A673 (cell line): Measurements from ENCODE around the gene VPS13C. TPM values are rescaled to one million over a fixed set of nuclear protein-coding genes. Genes with fewer than 3 reads are reported as not detected.

Experiments used
- BruUV-seq: library from RNA; stranded (reverse); fragments of 400-500 nt; replicated peaks from 2 replicates; lab custom pipeline; 2021; lab: Mats Ljungman, UMichigan
- CTCF ChIA-PET: fragments of 300-600 bp; sonication (Branson Sonifier 250); formaldehyde crosslinking; loops from one replicate; lab custom pipeline; 2022; ENCODE audit warnings: antibody characterized with exemption; lab: Charles Lee
- POLR2A ChIA-PET: fragments of 300-600 bp; sonication (Branson Sonifier 250); formaldehyde crosslinking; loops from one replicate; lab custom pipeline; 2022; ENCODE audit warnings: antibody characterized with exemption; ENCODE audit not compliant: low non-redundant PET; lab: Charles Lee
- DNase-seq: peaks from one replicate; pipeline ENCODE4 v3.0.0-alpha.2; 2015; ENCODE audit warnings: low spot score
- H3K27ac ChIP-seq: fragments of 200-600 bp; sonication (generic); 2 replicates; pipeline ENCODE4 v1.5.1; 2016; ENCODE audit warnings: mixed run types, low read depth, mild to moderate bottlenecking, mixed read lengths, antibody characterized with exemption, low read length; ENCODE audit not compliant: poor library complexity, severe bottlenecking
- H3K27me3 ChIP-seq: fragments of 200-600 bp; sonication (generic); replicated peaks from 2 replicates; pipeline ENCODE4 v1.6.1; 2017; ENCODE audit warnings: mixed run types, low read depth, mild to moderate bottlenecking, mixed read lengths, antibody characterized with exemption, low read length; ENCODE audit not compliant: insufficient read depth, poor library complexity
- H3K36me3 ChIP-seq: fragments of 200-600 bp; sonication (generic); 2 replicates; pipeline ENCODE4 v1.6.1; 2016; ENCODE audit warnings: mixed run types, mild to moderate bottlenecking, mixed read lengths, antibody characterized with exemption, low read length; ENCODE audit not compliant: insufficient read depth, poor library complexity, severe bottlenecking
- H3K4me1 ChIP-seq: fragments of 200-600 bp; sonication (generic); 2 replicates; pipeline ENCODE4 v1.6.1; 2017; ENCODE audit warnings: mixed run types, mild to moderate bottlenecking, mixed read lengths, antibody characterized with exemption, low read length; ENCODE audit not compliant: insufficient read depth, poor library complexity, severe bottlenecking
- H3K4me3 ChIP-seq: fragments of 200-600 bp; sonication (generic); 2 replicates; pipeline ENCODE4 v1.5.1; 2016; ENCODE audit warnings: low read depth, mixed run types, mild to moderate bottlenecking, mixed read lengths, low read length; ENCODE audit not compliant: poor library complexity, severe bottlenecking
- H3K9me3 ChIP-seq: fragments of 200-600 bp; sonication (generic); 2 replicates; pipeline ENCODE4 v1.6.1; 2016; ENCODE audit warnings: mixed run types, low read depth, mild to moderate bottlenecking, mixed read lengths, antibody characterized with exemption, low read length; ENCODE audit not compliant: poor library complexity, severe bottlenecking
- EZH2 ChIP-seq: fragments of 200-600 bp; sonication (generic); IDR thresholded peaks from 2 replicates; pipeline ENCODE4 v1.6.1; 2017; ENCODE audit warnings: borderline replicate concordance, low read depth, mild to moderate bottlenecking, mixed read lengths, antibody characterized with exemption, low read length; ENCODE audit not compliant: poor library complexity, severe bottlenecking
- intact Hi-C: fragments of 100-400 bp; cut with micrococcal nuclease; formaldehyde crosslinking; loops from one replicate; pipeline ENCODE4 v1.10.0; 2022; ENCODE audit not compliant: unreplicated experiment
- total RNA-seq: library from RNA; stranded (reverse); gene quantifications from 2 replicates; pipeline ENCODE4 v1.2.3, GENCODE V29; 2021
- TF ChIP-seq, protein P1 (sequence below): fragments of 300-800, 200-600 bp; sonication (generic); conservative IDR thresholded peaks from 2 replicates; pipeline ENCODE4 v1.5.1; 2017; ENCODE audit warnings: low read depth, mild to moderate bottlenecking, antibody characterized with exemption, low read length, moderate library complexity, mixed read lengths

The VPS13C gene
- total RNA-seq, 1 experiment from 2014 or later: 31.0 TPM

DNA sequence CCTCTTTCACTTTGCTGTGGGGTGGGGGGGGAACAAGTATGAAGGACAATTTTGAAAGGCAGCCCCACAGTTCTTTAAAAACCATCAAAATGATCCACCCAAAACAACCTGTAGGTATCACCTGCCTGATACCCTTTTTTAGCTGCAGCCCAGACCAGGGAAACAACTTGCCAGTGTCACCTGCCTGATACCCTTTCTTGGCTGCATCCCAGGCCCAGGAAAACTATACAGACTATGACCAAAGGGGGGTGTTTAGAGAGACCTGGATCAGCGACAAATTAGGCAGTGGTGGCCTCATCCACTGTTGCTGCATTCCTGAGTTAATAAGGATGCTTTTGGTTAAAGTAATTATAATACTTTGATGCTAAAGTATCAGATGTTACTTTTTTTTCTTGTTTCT is 122.0 kb downstream of the VPS13C start:
- ChIA-PET CTCF (no interaction called here), POLR2A (no interaction called here)
- H3K9me3 ChIP-seq: peaks cover 2% of the 10 kb centered on the region
- TF ChIP-seq, protein P1, sequence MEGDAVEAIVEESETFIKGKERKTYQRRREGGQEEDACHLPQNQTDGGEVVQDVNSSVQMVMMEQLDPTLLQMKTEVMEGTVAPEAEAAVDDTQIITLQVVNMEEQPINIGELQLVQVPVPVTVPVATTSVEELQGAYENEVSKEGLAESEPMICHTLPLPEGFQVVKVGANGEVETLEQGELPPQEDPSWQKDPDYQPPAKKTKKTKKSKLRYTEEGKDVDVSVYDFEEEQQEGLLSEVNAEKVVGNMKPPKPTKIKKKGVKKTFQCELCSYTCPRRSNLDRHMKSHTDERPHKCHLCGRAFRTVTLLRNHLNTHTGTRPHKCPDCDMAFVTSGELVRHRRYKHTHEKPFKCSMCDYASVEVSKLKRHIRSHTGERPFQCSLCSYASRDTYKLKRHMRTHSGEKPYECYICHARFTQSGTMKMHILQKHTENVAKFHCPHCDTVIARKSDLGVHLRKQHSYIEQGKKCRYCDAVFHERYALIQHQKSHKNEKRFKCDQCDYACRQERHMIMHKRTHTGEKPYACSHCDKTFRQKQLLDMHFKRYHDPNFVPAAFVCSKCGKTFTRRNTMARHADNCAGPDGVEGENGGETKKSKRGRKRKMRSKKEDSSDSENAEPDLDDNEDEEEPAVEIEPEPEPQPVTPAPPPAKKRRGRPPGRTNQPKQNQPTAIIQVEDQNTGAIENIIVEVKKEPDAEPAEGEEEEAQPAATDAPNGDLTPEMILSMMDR: no peak
- no peak for TF ChIP-seq EZH2
- DNase-seq: no peak
- H3K27me3 ChIP-seq: no peaks in the 10 kb centered on the region
- H3K27ac ChIP-seq: no peak overlapping the region
- no peaks in the 10 kb centered on the region for H3K36me3 ChIP-seq
- BruUV-seq: no TSS peak
- no peaks in the 10 kb centered on the region for H3K4me1 ChIP-seq
- intact Hi-C loops: no loop called here
- H3K4me3 ChIP-seq: no peak overlapping the region

DNA sequence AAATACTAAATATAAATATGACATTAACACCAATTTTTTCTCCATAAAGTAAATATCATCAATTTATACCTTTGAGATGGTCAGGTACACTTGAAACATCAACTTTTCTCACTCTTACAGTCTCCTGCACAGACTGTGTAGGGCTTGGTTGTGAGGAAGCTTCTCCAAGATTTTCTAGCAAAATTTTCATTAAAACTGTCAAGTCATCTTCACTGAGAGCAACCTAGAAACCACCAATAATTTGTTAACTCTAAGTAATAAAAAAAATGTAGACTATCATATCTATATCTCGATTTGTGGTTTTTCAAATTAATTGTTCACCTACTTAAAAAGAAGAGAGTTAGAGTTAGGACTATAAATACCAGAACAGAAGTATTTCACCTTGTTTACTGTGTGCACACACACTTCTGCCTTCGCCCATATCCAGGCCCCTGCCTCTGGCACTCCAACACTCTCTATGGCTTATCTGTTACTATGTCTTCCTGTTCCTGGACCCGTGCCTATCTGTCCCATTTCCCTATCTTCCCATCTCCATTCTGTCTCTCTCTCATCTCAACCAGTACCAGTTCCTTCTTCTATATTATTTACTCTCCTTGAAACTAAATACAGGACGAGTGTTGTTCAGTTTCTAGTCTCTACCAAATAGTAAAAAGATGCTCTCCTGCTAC is 123.6 kb downstream of the VPS13C start:
- CTCF ChIA-PET: no interaction called here
- H3K36me3 ChIP-seq: no peaks in the 10 kb centered on the region
- POLR2A ChIA-PET: interaction anchor here (0.7 kb wide), 1 partner anchor 76 kb away, joined by 4 read pairs; no protein-coding TSS in a partner anchor
- no peak overlapping the region for H3K4me3 ChIP-seq
- no peaks in the 10 kb centered on the region for H3K9me3 ChIP-seq
- no peak for TF ChIP-seq EZH2
- TF ChIP-seq, protein P1: no peak
- no TSS peak for BruUV-seq
- no peaks in the 10 kb centered on the region for H3K27me3 ChIP-seq
- DNase-seq: no peak
- H3K27ac ChIP-seq: no peak overlapping the region
- H3K4me1 ChIP-seq: no peaks in the 10 kb centered on the region
- intact Hi-C loops: no loop called here

DNA sequence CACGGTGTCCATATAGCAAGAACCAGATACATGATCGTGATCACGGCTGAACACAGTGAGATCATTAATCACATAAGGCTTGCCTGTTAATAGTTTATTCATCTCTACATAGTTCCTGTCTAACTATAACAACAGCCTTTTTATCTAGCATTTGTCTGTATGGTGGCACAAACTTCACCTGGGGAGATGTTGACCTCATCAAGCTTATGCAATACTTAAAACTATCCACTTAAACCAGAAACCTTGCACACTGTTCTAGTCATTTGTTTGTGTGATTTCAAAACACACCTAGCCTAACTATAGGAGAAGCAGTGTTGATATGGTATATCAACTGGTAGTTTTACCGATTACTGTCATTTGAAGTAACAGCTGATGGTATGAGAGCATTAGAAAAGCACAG is 124.8 kb downstream of the VPS13C start:
- no peak for TF ChIP-seq EZH2
- TF ChIP-seq, protein P1: no peak
- DNase-seq: no peak
- intact Hi-C loops: no loop called here
- Histone ChIP-seq H3K27me3 (no peaks in the 10 kb centered on the region), H3K36me3 (no peaks in the 10 kb centered on the region), H3K27ac (no peak overlapping the region), H3K4me3 (no peak overlapping the region), H3K9me3 (no peaks in the 10 kb centered on the region), H3K4me1 (no peaks in the 10 kb centered on the region)
- BruUV-seq: no TSS peak
- ChIA-PET CTCF (no interaction called here), POLR2A (no interaction called here)
